Uterus (tissue), 2 donors: ENCODE results near the gene PLCL1.

Source experiments
- CTCF ChIP-seq, 4 experiments: fragments of 200-600 bp in 2 of 4; fragments of 450-650 bp in 2 of 4; sonication (generic) in 2 of 4; IDR thresholded peaks; one replicate each; pipeline ENCODE4 v1.5.1; 2016 to 2019; ENCODE audit warnings: antibody characterized with exemption in 4 of 4, mild to moderate bottlenecking in 2 of 4, moderate library complexity in 1 of 4
- POLR2A ChIP-seq, 2 donors: fragments of 450-650 bp; IDR thresholded peaks; one replicate each; pipeline ENCODE4 v1.6.1; 2016; ENCODE audit warnings: antibody characterized with exemption in 2 of 2, mild to moderate bottlenecking in 1 of 2, moderate library complexity in 1 of 2

- TF ChIP-seq POLR2A (IDR thresholded peaks at IDR 0.05), result no peak
- TF ChIP-seq CTCF (IDR thresholded peaks at IDR 0.05), result no peak
Measured at GRCh38 chr2:197975931-197976519, 171.6 kb downstream of the PLCL1 start.
